Stimulated activated CD4-positive, alpha-beta T cell treated with anti-CD3 and anti-CD28 coated beads, Interleukin-4, amount 100 ng/mL, for 4 hours (primary cell): ENCODE measurements around the gene TAF1.
"Not testable (repeated sequence)": the region's sequence is repeated elsewhere in the genome, so short reads cannot be mapped to it uniquely, and the experiment has no call there.

Experiments
- DNase-seq, 2 experiments: peaks; one replicate each; pipeline ENCODE4 v3.0.0-alpha.2; 2020

TAF1 gene

GRCh38 chrX:71365875-71366673 is at the start of gene TAF1:
TSS of gene TAF1 (plus strand) at chrX:71366357. CDS start at chrX:71366375, 18 bp downstream.
- DNase-seq, result peak; percentile 78 to 91

GRCh38 chrX:71316959-71317358 is 49.2 kb upstream of the TAF1 start:
- not testable (repeated sequence) for DNase-seq

- DNase-seq, result no peak
These were observed 46.0 kb upstream of the TAF1 start for GRCh38 chrX:71320126-71320525.

GRCh38 chrX:71321731-71322130 is 44.4 kb upstream of the TAF1 start:
- DNase-seq, result no peak

- DNase-seq, result not testable (repeated sequence)
These were observed 41.7 kb upstream of the TAF1 start for GRCh38 chrX:71324452-71324851.

- DNase-seq, result no peak
These were observed 39.8 kb upstream of the TAF1 start for GRCh38 chrX:71326394-71326793.

GRCh38 chrX:71349151-71349665 is 16.9 kb upstream of the TAF1 start:
- DNase-seq, result not testable (repeated sequence)

- not testable (repeated sequence) for DNase-seq
These were observed 16.3 kb upstream of the TAF1 start for GRCh38 chrX:71349867-71350266.

GRCh38 chrX:71352439-71352838 is 13.7 kb upstream of the TAF1 start:
- not testable (repeated sequence) for DNase-seq

GRCh38 chrX:71364221-71364620 is 1.9 kb upstream of the TAF1 start:
- no peak for DNase-seq

- DNase-seq, result no peak
These were observed 742 bp upstream of the TAF1 start for GRCh38 chrX:71365356-71365874.

- DNase-seq, result peak; percentile 13 to 31
These were observed 608 bp downstream of the TAF1 start for GRCh38 chrX:71366674-71367256.

GRCh38 chrX:71367396-71367795 is 1.2 kb downstream of the TAF1 start:
- peak; percentile 5 to 6 for DNase-seq

- no peak for DNase-seq
These were observed 6.2 kb downstream of the TAF1 start for GRCh38 chrX:71372388-71372787.

GRCh38 chrX:71378732-71379131 is 12.6 kb downstream of the TAF1 start:
- DNase-seq, result no peak

GRCh38 chrX:71391725-71392124 is 25.6 kb downstream of the TAF1 start:
- not testable (repeated sequence) for DNase-seq

GRCh38 chrX:71393919-71394318 is 27.8 kb downstream of the TAF1 start:
- DNase-seq, result no peak

- no peak for DNase-seq
These were observed 30.4 kb downstream of the TAF1 start for GRCh38 chrX:71396576-71396975.

- no peak for DNase-seq
These were observed 34.6 kb downstream of the TAF1 start for GRCh38 chrX:71400710-71401109.

GRCh38 chrX:71416260-71416659 is 50.1 kb downstream of the TAF1 start:
- not testable (repeated sequence) for DNase-seq

- no peak for DNase-seq
These were observed 54.5 kb downstream of the TAF1 start for GRCh38 chrX:71420686-71421085.

- no peak for DNase-seq
These were observed 66.6 kb downstream of the TAF1 start for GRCh38 chrX:71432733-71433132.

GRCh38 chrX:71438750-71439149 is 72.6 kb downstream of the TAF1 start:
- no peak for DNase-seq

GRCh38 chrX:71439420-71439819 is 73.3 kb downstream of the TAF1 start:
- no peak for DNase-seq
